Astrocyte (in vitro differentiated cells and primary cell): Measurements from ENCODE around the gene DPM1. TPM values are rescaled to one million over a fixed set of nuclear protein-coding genes. Genes with fewer than 3 reads are reported as not detected.

Experiments
- DNase-seq: peaks from one replicate; pipeline ENCODE4 v3.0.0-alpha.2; 2010; ENCODE audit warnings: low read depth
- FAIRE-seq: peaks from 2 replicates; lab custom pipeline; 2011; peaks lifted over from hg19 to GRCh38; lab: Jason Lieb, UNC
- H2AFZ ChIP-seq: 2 replicates; pipeline ENCODE4 v1.6.0; 2012; ENCODE audit warnings: low read depth, low read length, inconsistent platforms
- H3K27ac ChIP-seq: 2 replicates; pipeline ENCODE4 v1.5.1; 2011; ENCODE audit warnings: low read depth, low read length, inconsistent platforms
- H3K27me3 ChIP-seq: 2 replicates; pipeline ENCODE4 v1.6.0; 2011; ENCODE audit warnings: low read length, inconsistent platforms; ENCODE audit not compliant: insufficient read depth
- H3K36me3 ChIP-seq: 2 replicates; pipeline ENCODE4 v1.5.1; 2011; ENCODE audit warnings: low read length, inconsistent platforms; ENCODE audit not compliant: insufficient read depth
- H3K4me1 ChIP-seq: 2 replicates; pipeline ENCODE4 v1.5.1; 2011; ENCODE audit warnings: low read length, inconsistent platforms; ENCODE audit not compliant: insufficient read depth
- H3K4me2 ChIP-seq: 2 replicates; pipeline ENCODE4 v1.6.0; 2012; ENCODE audit warnings: low read length, inconsistent platforms
- H3K4me3 ChIP-seq: 2 replicates; pipeline ENCODE4 v1.5.1; 2011; ENCODE audit warnings: low read depth, mild to moderate bottlenecking, low read length, inconsistent platforms; ENCODE audit not compliant: insufficient read depth
- H3K79me2 ChIP-seq: 2 replicates; pipeline ENCODE4 v1.6.0; 2012; ENCODE audit warnings: mild to moderate bottlenecking, low read length, inconsistent platforms; ENCODE audit not compliant: insufficient read depth
- H3K9ac ChIP-seq: 2 replicates; pipeline ENCODE4 v1.6.0; 2012; ENCODE audit warnings: mild to moderate bottlenecking, low read length, inconsistent platforms
- H3K9me3 ChIP-seq: 2 replicates; pipeline ENCODE4 v1.5.1; 2012; ENCODE audit warnings: low read depth, mild to moderate bottlenecking, low read length, inconsistent platforms; ENCODE audit not compliant: insufficient read depth
- H4K20me1 ChIP-seq: 2 replicates; pipeline ENCODE4 v1.6.0; 2012; ENCODE audit warnings: low read length, inconsistent platforms; ENCODE audit not compliant: insufficient read depth
- H3K27ac Mint-ChIP-seq: one replicate; pipeline ENCODE4 v1.8.0; 2021; ENCODE audit warnings: mild to moderate bottlenecking, mixed read lengths; ENCODE audit not compliant: unreplicated experiment
- H3K27me3 Mint-ChIP-seq: one replicate; pipeline ENCODE4 v1.8.0; 2021; ENCODE audit warnings: low read depth, mixed read lengths; ENCODE audit not compliant: unreplicated experiment
- H3K36me3 Mint-ChIP-seq: one replicate; pipeline ENCODE4 v1.8.0; 2021; ENCODE audit warnings: low read depth, mixed read lengths; ENCODE audit not compliant: unreplicated experiment
- H3K4me1 Mint-ChIP-seq: one replicate; pipeline ENCODE4 v1.8.0; 2021; ENCODE audit warnings: low read depth, mixed read lengths; ENCODE audit not compliant: unreplicated experiment
- H3K4me3 Mint-ChIP-seq: one replicate; pipeline ENCODE4 v1.8.0; 2021; ENCODE audit warnings: mild to moderate bottlenecking, moderate library complexity, mixed read lengths; ENCODE audit not compliant: unreplicated experiment
- H3K9me3 Mint-ChIP-seq: one replicate; pipeline ENCODE4 v1.8.0; 2021; ENCODE audit warnings: mild to moderate bottlenecking, mixed read lengths; ENCODE audit not compliant: unreplicated experiment
- EZH2 ChIP-seq: IDR thresholded peaks from 2 replicates; pipeline ENCODE4 v1.6.1; 2012; ENCODE audit warnings: mild to moderate bottlenecking, low read length, inconsistent platforms; ENCODE audit not compliant: insufficient read depth
- total RNA-seq: library from RNA; stranded (reverse); gene quantifications from 2 replicates; pipeline ENCODE4 v1.2.1, GENCODE V29; 2021
- TF ChIP-seq, protein P1 (sequence below): IDR thresholded peaks from 2 replicates; pipeline ENCODE4 v1.5.1; 2011; ENCODE audit warnings: low read depth, mild to moderate bottlenecking, inconsistent platforms, low read length, moderate library complexity; ENCODE audit not compliant: insufficient read depth

The DPM1 gene
- total RNA-seq, 1 donor from 2014 or later = 63.4 TPM

DNA sequence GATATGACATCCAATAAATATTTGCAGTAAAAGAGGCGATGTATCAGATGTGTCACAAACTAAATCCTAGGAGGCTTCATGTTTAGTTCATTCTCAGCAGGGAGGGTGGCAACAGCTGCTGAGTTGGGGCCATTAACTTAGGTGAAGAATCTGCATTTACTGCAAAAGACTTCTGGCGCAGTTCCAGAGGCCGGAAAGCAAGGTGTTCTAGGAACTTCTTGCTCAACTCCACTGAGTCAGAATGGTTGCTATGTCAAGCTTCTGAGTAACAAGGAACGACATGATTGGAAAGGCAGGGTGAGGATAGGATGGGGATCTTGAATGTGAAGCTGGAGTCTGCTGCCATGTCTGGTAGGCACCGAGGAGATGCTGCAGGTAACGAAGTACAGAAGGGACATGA is 38.8 kb downstream of the DPM1 start:
- Histone ChIP-seq H3K27ac (no peak overlapping the region), H3K9ac (no peak overlapping the region), H3K79me2 (peaks cover 100% of the 10 kb centered on the region), H3K9me3 (no peaks in the 10 kb centered on the region), H3K4me2 (no peak overlapping the region), H3K4me3 (no peak overlapping the region), H4K20me1 (peaks cover 100% of the 10 kb centered on the region), H2AFZ (no peak overlapping the region), H3K4me1 (peaks cover 18% of the 10 kb centered on the region), H3K36me3 (peaks cover 9% of the 10 kb centered on the region), H3K27me3 (no peaks in the 10 kb centered on the region)
- no peaks in the 10 kb centered on the region for H3K9me3 Mint-ChIP-seq
- peak; percentile 53 for DNase-seq
- no peak for TF ChIP-seq EZH2
- TF ChIP-seq, protein P1, sequence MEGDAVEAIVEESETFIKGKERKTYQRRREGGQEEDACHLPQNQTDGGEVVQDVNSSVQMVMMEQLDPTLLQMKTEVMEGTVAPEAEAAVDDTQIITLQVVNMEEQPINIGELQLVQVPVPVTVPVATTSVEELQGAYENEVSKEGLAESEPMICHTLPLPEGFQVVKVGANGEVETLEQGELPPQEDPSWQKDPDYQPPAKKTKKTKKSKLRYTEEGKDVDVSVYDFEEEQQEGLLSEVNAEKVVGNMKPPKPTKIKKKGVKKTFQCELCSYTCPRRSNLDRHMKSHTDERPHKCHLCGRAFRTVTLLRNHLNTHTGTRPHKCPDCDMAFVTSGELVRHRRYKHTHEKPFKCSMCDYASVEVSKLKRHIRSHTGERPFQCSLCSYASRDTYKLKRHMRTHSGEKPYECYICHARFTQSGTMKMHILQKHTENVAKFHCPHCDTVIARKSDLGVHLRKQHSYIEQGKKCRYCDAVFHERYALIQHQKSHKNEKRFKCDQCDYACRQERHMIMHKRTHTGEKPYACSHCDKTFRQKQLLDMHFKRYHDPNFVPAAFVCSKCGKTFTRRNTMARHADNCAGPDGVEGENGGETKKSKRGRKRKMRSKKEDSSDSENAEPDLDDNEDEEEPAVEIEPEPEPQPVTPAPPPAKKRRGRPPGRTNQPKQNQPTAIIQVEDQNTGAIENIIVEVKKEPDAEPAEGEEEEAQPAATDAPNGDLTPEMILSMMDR = no peak
- FAIRE-seq = no peak
- H3K36me3 Mint-ChIP-seq = peaks cover 14% of the 10 kb centered on the region
- H3K4me1 Mint-ChIP-seq = peaks cover 42% of the 10 kb centered on the region
- no peak overlapping the region for H3K27ac Mint-ChIP-seq
- no peak overlapping the region for H3K4me3 Mint-ChIP-seq
- no peaks in the 10 kb centered on the region for H3K27me3 Mint-ChIP-seq

DNA sequence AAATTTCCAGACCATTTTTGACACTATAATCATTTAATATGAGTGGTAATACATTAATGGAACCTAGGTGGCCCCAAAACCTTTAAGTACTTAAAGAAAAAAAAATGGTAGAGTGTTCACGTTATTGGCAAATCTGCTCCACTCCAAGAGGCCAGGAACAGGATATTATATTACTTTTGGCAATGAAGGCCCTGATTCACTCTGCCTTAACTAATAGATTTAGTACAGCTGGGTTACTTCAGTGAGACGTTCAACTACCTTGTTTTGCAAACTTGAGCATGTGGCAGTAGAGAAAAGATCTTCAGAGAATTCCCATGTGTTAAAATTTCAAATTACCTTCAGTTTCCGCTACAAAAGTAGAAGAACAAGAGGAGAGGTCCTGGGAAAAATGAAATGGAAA is 39.9 kb downstream of the DPM1 start:
- Histone ChIP-seq H3K9ac (no peak overlapping the region), H3K4me2 (no peak overlapping the region), H3K27ac (no peak overlapping the region), H3K27me3 (no peaks in the 10 kb centered on the region), H3K4me3 (no peak overlapping the region), H3K9me3 (no peaks in the 10 kb centered on the region), H4K20me1 (peaks cover 100% of the 10 kb centered on the region), H3K4me1 (peaks cover 30% of the 10 kb centered on the region), H3K79me2 (peaks cover 100% of the 10 kb centered on the region), H2AFZ (no peak overlapping the region), H3K36me3 (peaks cover 3% of the 10 kb centered on the region)
- FAIRE-seq (no peak), DNase-seq (peak; percentile 55)
- TF ChIP-seq, protein P1 = no peak
- no peak for TF ChIP-seq EZH2
- Mint-ChIP-seq H3K36me3 (peaks cover 14% of the 10 kb centered on the region), H3K4me3 (peak overlapping the region; percentile 40), H3K27me3 (no peaks in the 10 kb centered on the region), H3K9me3 (no peaks in the 10 kb centered on the region), H3K27ac (no peak overlapping the region), H3K4me1 (peaks cover 48% of the 10 kb centered on the region)

DNA sequence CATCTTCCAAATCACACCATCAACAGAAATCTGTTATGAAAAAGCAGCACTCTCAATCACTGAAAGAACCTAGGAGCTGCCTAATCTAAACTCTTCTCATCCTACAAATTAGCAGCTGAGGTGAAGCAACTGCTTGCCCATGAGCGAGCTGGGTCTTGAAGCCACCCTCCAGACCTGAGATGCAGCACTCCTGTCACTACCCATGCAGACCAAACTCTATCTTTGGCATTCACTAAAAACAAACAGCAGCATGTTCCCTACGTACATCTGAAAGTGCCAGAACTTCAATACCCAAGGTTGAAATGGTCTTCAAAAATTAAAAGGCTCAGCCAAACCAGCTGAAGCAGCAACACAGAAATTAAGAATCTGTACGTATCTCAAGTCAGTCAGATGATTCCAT is 41.4 kb downstream of the DPM1 start:
- no peaks in the 10 kb centered on the region for H3K27me3 Mint-ChIP-seq
- H3K9me3 ChIP-seq = no peaks in the 10 kb centered on the region
- H3K9ac ChIP-seq = no peak overlapping the region
- H3K36me3 ChIP-seq = peaks cover 3% of the 10 kb centered on the region
- H3K27ac Mint-ChIP-seq = no peak overlapping the region
- no peak overlapping the region for H3K4me3 ChIP-seq
- no peak overlapping the region for H3K27ac ChIP-seq
- H3K4me1 Mint-ChIP-seq = peaks cover 53% of the 10 kb centered on the region
- no peak overlapping the region for H3K4me3 Mint-ChIP-seq
- no peak for DNase-seq
- no peak overlapping the region for H2AFZ ChIP-seq
- H3K4me2 ChIP-seq = no peak overlapping the region
- TF ChIP-seq, protein P1 = no peak
- no peak for TF ChIP-seq EZH2
- H3K27me3 ChIP-seq = no peaks in the 10 kb centered on the region
- H3K4me1 ChIP-seq = peaks cover 31% of the 10 kb centered on the region
- no peak for FAIRE-seq
- peaks cover 100% of the 10 kb centered on the region for H3K79me2 ChIP-seq
- peaks cover 100% of the 10 kb centered on the region for H4K20me1 ChIP-seq
- H3K36me3 Mint-ChIP-seq = peaks cover 8% of the 10 kb centered on the region
- H3K9me3 Mint-ChIP-seq = no peaks in the 10 kb centered on the region
